Right forelimb (tissue), 1 donor: ENCODE results near the gene POLR3GL.

Experiments used
- DNase-seq: peaks from one replicate; pipeline ENCODE4 v3.0.0-alpha.2; 2018

The POLR3GL gene

GRCh38 chr1:145977486-145978470 is 13.3 kb downstream of the POLR3GL start:
- peak; percentile 73 for DNase-seq

GRCh38 chr1:145978471-145978853 is 14.0 kb downstream of the POLR3GL start:
- DNase-seq, result no peak

DNA sequence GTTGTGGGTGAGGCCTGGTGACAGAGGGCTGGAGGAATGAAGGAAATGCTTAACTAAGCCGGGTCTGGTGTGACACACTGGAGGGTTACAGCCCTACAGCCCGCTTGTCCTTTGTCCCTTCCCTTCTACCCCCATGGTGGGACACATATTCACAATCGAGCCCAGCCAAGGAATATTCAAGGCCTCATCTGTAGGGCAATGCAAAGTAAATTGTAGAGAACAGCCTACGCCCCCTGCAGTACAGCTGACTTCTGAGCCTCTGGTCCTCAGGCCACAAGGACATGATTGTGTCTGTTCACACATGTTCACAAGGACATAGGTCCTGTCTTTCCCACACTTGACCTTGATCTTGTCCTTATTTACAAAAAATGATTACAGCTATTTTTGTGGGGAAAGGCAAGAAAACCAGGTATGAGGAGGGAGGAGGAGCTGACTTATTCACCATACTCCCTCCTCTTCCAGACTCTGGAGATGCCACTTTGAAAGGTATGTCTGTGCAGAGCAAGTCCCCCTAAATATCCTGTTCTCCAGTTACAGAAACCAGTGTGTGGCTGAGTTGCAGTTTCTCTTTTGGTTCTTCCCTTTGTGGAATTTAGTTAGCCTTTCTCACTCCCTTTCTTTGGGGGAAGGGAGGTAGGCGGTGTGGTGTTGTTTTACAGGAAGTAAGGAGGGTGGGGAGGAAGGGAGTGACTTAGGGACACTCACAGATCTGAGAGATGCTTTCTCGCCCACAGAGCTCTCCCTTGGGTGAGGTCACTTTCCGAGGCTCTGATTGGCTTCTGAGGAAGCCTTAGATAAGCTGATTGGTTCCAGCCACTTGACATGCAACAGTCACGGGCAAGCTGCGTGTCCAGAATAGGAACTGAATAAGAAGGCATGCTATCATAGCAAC is 14.6 kb downstream of the POLR3GL start:
- DNase-seq, result peak; percentile 88

DNA sequence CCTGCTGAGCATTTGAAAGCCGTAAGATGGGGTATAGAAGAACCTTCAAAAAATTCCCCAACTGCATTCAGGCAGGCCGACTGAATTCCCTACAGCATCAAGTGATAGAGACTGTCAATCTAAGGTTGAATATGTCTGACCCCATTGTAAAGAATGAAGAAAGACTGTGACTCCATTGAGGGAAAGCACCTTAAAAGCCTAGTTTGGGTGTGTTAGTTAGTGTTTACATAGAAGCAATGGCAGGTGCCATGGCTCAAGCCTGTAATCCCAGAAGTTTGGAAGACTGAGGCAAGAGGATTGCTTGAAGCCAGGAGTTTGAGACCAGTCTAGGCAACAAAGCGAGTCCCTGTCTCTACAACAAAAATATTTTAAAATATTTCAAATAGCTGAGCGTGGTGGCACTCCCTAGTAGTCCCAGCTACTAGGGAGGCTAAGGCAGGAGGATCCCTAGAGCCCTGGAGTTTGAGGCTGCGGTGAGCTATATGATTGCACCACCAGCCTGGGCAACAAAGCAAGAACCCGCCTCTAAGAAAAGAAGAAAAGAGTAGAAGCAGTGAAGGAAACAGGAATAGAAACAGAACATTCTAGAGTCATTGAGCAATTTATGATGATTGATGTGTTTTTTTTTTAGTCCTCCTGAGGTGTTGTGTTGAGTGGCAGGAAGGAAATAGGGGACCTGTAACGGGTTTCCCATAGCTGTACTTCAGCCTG is 15.4 kb downstream of the POLR3GL start:
- DNase-seq, result no peak

DNA sequence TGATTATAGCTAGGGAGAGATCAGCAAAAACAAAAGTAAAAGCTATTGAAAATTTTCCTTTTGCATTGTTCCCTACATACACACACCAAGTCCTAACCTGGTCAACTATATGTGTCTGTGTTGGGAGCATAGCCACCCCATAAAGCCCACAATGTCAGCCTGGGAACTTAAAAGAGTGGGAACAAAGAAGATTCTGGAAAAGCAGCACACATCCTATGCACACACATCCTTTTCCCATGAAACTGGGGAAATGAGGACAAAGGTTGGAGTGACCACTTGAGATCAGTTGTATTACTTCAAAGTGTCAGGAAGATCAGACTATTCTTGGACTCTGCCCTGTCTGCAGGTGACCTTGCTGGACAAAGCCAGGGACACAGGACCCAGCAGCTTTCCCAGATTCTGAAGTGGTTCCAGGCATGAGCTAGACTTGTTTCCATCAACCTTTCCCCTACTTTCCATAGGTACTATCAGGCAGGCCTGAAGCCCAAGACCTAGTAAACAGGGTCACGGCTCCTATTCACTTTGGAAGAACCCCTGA is 16.0 kb downstream of the POLR3GL start:
- no peak for DNase-seq

DNA sequence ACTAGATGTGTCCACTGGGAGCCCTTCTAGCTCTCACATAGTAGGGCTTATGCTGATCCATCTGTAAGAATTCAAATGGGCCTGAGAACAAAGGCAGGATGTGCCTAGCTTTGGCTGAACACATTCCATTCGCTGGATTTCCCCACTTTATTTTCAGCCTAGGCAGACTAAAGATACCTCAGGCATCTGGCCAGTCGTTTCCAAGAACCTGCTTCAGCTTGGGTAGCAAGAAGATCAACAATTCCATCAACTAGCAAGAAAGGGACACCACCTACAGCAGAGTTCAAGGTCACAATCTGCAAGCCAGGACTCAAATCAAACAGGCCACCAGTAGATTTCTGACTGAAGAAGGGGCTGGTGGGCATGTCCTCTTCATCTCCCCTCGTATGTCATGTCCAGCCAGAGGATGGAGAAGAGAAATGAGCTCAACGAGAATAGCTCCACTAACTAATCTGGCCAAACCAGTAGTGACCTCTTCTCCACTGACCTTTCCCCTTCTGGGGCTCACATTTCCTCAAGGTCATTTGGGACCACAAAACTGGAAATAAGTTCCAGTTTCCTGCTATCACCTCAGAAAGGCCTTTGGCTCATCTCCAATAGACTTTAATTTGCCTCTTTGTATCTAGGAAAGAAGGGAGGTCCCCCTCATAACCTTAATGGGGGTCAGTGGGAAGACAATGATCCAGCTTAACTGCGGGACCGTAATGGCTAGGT is 17.7 kb downstream of the POLR3GL start:
- no peak for DNase-seq

- DNase-seq, result no peak
Measured at GRCh38 chr1:145983206-145983675, 18.8 kb downstream of the POLR3GL start.

DNA sequence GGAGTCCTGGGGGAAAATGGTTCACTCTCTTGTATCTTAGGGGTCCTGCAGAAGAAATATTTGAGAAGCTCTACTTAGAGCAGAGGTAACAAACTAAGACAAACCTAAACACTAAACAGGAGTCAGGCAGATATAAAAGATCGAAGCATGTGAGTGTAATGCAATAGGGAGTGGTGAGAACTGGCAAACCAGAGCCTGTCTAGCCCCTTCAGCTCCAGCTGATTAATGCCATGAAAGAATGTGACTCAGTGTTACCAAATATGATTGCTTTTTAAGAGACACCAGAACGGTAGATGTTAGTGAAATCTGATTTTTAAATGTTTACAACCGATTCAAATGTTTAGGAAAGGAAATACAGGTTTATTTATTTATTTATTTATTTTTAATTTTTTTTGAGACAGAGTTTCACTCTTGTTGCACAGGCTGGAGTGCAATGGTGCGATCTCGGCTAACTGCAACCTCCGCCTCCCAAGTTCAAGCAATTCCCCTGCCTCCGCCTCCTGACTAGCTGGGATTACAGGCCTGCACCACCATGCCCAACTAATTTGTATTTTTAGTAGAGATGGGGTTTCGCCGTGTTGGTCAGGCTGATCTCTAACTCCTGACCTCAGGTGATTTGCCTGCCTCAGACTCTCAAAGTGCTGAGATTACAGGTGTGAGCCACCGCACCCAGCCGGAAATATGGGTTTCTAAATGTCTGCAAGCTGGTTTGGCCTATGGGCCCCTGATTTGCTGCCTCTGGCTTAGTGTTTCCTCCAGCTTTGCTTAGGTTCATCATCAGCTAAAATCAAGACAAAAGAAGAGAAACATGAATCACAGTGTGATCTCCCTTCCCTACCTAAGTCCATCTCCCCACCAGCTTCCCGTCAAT is 19.7 kb downstream of the POLR3GL start:
- no peak for DNase-seq

DNA sequence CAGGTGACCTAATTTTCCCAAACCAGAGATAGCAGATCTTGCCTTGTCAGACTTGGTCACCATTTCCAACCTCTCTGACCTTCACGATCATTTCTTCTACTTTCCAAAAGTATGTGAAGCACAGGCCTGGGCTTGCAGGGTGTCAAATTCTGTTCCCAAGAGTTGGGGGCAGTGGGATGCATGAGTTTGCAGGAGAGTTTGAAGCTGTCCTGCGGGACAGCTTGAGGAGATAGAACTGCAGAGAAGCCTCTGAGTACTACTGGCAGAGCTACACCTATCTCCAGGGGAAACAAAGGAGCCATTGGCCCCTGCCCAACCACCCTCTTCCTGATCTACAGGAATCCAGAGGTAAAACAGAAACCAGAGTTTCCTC is 20.6 kb downstream of the POLR3GL start:
- DNase-seq, result no peak

DNA sequence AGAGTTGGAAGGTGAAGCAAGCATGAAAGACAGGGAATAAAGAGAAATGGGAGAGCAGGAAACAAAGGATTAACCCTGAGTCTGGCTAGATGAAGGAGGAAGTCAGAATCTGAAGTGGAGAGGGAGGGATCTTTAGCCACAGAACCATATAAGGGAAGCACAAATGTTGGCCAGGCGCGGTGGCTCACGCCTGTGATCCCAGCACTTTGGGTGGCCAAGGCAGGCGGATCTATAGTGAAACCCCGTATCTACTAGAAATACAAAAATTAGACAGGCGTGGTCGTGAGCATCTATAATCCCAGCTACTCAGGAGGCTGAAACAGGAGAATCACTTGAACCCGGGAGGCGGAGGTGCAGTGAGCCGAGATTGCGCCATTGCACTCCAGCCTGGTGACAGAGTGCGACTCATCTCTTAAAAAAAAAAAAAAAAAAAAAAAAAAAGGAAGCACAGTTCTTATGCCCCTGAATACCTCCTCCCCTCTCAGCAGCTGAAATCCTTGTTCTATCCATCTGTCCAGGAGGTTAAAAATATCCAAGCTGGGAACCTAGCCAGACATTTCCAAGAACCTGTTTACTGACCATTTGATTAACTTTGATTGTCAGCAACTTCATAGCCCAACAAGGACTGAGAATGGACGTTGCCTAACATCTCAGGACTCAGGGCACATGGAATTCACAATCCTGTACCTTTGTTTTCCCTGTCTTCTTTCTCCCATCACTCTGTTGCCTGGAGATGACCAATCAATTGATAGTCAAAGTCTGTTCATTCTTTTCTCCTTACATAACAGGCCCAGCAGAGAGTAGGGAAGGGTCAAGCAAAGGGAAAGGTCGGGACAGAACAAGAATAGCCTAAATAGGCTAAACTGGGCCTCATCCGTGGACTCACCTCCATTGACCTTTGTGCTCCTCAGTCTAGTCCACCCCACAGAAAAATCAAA is 21.3 kb downstream of the POLR3GL start:
- DNase-seq, result no peak

DNA sequence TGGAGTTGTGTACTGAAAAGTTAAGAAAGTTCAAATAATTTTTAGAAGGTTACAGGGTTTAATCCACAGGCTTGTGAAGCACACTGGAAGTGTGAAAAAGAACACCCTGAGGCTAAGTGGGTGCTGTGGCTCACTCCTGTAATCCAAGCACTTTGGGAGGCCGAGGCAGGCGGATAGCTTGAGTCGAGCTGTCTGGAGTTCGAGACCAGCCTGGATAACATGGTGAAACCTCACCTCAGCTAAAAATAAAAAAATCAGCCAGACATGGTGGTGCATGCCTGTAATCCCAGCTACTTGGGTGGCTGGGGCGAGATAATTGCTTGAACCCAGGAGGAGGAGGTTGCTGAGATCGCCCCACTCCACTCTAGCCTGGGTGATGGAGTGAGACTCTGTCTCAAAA is 22.1 kb downstream of the POLR3GL start:
- DNase-seq, result no peak

DNA sequence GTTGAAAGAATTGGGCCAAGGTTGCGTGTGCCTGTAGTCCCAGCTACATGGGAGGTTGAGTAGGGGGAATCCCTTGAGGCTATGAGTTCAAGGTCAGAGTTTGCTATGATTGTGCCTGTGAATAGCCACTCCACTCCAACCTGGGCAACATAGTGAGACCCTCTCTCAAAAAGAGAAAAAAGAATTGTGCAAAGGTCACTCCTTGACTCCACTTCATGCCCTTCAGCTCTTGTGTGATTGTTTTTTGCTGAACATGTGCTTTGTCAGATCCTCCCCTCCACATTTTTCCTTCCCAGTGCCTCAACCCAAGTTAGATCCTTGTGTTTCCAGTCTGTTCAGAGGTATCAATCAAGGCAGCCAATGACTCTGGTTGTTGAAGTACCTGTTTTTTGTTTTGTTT is 23.4 kb downstream of the POLR3GL start:
- DNase-seq, result no peak

GRCh38 chr1:145988773-145989172 is 24.3 kb downstream of the POLR3GL start:
- no peak for DNase-seq

DNA sequence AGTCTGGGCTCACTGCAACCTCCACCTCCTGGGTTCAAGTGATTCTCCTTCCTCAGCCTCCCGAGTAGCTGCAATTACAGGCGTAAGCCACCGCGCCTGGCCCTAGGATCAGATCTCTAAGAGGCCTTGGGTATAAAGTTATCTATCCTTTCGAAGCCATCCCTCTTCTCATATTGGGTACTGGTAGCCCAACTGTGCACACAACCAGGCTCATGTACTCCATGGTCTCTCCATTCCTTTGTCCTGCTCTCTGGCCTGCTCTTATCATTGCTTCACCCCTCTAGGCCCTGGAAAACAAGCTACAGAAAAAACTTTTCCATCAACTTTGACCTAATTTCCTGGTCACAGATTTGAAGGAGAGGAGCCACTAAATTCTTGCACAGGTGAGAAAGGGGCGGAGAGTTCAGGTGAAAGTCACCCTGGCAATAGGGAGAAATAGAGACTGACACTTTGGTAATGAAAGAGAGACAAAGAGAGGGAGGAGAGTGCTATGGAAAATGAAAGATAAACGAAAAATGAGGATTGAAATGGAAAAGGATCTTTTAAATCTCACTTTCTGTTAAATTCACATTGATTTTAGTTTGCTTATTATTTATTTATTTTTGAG is 25.9 kb downstream of the POLR3GL start:
- no peak for DNase-seq

- DNase-seq, result no peak
Measured at GRCh38 chr1:145991735-145992412, 27.4 kb downstream of the POLR3GL start.

GRCh38 chr1:145992502-145992936 is 28.0 kb downstream of the POLR3GL start:
- DNase-seq, result no peak

DNA sequence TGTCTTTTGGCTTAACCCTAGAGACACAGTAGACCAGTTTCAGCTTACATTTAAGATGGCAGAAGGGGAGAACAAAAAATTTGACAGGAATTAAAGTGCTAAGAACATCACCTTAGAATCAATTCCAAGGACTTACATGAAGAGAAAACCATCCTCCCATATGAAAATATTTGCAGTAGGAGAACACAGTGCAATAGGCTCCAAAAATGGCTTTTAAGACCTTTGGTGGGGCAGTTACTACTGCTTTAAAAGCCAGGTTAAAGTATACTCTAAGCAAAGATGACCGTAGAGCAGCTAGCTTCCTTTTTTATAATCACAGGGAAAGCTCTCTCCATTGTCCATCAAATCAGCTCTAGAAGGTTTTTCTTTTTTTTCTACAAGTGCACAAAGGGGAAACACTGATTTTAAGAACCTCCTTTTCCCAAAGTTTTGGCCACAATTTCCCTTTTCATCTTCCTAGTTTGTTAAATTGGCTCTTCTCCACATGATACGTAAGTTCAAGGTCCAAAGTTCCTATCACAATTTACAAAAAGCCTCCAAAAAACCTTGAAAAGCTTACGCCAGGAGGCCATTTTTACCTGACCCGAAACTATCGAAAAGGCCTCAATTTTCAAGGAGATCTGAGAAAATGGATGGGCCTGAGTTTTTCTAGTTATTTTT is 28.6 kb downstream of the POLR3GL start:
- DNase-seq, result no peak
